Activated CD4-positive, alpha-beta T cell treated with anti-CD3 and anti-CD28 coated beads, Interleukin-2, Interleukin-6, amounts not matched to agents 100 ng/mL and 50 ng/mL, durations not matched to agents 16 hours and 8 hours (primary cell): ENCODE measurements around the gene MEAF6.
"Not testable (repeated sequence)": the region's sequence is repeated elsewhere in the genome, so short reads cannot be mapped to it uniquely, and the experiment has no call there.

Experiments used
- DNase-seq: peaks from one replicate; pipeline ENCODE4 v3.0.0-alpha.2; 2020

The MEAF6 gene

GRCh38 chr1:37529888-37530287, 15.3 kb upstream of the MEAF6 start:
- DNase-seq = not testable (repeated sequence)

GRCh38 chr1:37519613-37520012, 5.0 kb upstream of the MEAF6 start:
- peak; percentile 24 for DNase-seq

- DNase-seq = peak; percentile 64
Measured at GRCh38 chr1:37518929-37519328, 4.4 kb upstream of the MEAF6 start.

GRCh38 chr1:37518241-37518640, 3.7 kb upstream of the MEAF6 start:
- DNase-seq = not testable (repeated sequence)

GRCh38 chr1:37517569-37517968, 3.0 kb upstream of the MEAF6 start:
- no peak for DNase-seq

- no peak for DNase-seq
Measured at GRCh38 chr1:37515185-37516034, 844 bp upstream of the MEAF6 start.

- DNase-seq = peak; percentile 64
Measured at GRCh38 chr1:37513795-37514349, 694 bp downstream of the MEAF6 start.

- DNase-seq = peak; percentile 22
Measured at GRCh38 chr1:37509181-37509580, 5.4 kb downstream of the MEAF6 start.

GRCh38 chr1:37506740-37507139, 7.8 kb downstream of the MEAF6 start:
- DNase-seq = no peak

- DNase-seq = not testable (repeated sequence)
Measured at GRCh38 chr1:37502791-37503190, 11.8 kb downstream of the MEAF6 start.

- no peak for DNase-seq
Measured at GRCh38 chr1:37502104-37502503, 12.5 kb downstream of the MEAF6 start.

- DNase-seq = no peak
Measured at GRCh38 chr1:37501661-37502060, 12.9 kb downstream of the MEAF6 start.

GRCh38 chr1:37498872-37499617, 15.5 kb downstream of the MEAF6 start:
- no peak for DNase-seq

- no peak for DNase-seq
Measured at GRCh38 chr1:37497832-37498231, 16.7 kb downstream of the MEAF6 start.

GRCh38 chr1:37495875-37496274, 18.7 kb downstream of the MEAF6 start:
- DNase-seq = no peak

GRCh38 chr1:37493336-37494098, 21.0 kb downstream of the MEAF6 start:
- DNase-seq = peak; percentile 72

- DNase-seq = no peak
Measured at GRCh38 chr1:37487619-37487984, 27.0 kb downstream of the MEAF6 start.

- peak; percentile 83 for DNase-seq
Measured at GRCh38 chr1:37486680-37487618, 27.6 kb downstream of the MEAF6 start.

GRCh38 chr1:37485902-37486679, 28.5 kb downstream of the MEAF6 start:
- DNase-seq = no peak

GRCh38 chr1:37484325-37485051, 30.1 kb downstream of the MEAF6 start:
- DNase-seq = no peak
